PC-9 (cell line): Measurements from ENCODE around the gene PHACTR1.

Experiments
- CTCF ChIP-seq: fragments of 200-600 bp; sonication (generic); conservative IDR thresholded peaks from 2 replicates; pipeline ENCODE4 v1.6.1; 2017; ENCODE audit warnings: mixed run types, antibody characterized with exemption, mild to moderate bottlenecking, moderate library complexity
- EZH2 ChIP-seq: fragments of 200-600 bp; sonication (generic); IDR thresholded peaks from 2 replicates; pipeline ENCODE4 v1.8.0; 2017; ENCODE audit warnings: antibody characterized with exemption, low read depth

DNA sequence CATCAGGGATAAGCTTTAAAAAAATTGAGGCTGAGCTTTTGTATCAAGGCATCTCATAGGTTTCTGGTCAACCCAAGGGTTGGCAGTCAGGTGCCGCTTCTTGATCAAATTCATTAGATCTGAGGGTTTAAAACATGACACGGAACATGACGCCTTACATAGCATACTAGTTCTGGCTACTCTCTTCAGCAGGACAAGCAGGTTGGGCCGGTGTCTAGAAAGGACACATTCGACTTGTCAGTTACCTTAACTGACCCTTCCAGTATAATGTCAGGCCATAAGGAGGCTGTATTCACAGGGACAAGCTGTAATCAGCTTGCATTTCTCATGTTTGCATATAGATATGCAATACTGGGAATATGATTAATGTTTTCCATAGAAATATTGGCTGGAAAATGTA is 65.6 kb downstream of the PHACTR1 start:
- TF ChIP-seq CTCF (no peak), EZH2 (no peak)
